NCI-H2029 (cell line): ENCODE measurements around the gene IGDCC3.

Source experiments
- DNase-seq: peaks from one replicate; lab custom pipeline; 2025; lab: John Stamatoyannopoulos, UW

Gene IGDCC3

DNA sequence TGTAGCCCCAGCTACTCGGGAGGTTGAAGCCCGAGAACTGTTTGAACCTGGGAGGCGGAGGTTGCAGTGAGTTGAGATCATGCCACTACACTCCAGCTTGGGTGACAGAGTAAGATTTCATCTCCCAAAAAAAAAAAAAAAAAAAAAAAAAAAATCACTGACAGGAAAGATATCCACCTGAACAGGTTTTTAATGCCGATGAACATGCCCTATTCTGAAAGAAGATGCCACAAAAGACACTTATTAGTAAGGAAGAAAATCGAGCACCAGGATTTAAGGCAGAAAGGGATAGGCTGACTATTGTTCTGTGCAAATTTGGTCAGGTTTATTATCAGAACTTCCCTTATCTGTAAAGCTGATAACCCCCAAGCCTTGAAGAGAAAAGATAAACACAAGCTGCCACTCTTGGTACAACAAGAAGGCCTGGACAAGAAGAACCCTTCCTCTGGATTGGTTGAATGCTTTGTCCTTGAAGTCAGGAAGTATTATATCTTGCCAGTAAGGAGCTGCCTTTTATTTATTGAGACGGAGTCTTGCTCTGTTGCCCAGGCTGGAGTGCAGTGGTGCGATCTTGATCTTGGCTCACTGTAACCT, 88.4 kb downstream of the IGDCC3 start:
- no peak for DNase-seq

DNA sequence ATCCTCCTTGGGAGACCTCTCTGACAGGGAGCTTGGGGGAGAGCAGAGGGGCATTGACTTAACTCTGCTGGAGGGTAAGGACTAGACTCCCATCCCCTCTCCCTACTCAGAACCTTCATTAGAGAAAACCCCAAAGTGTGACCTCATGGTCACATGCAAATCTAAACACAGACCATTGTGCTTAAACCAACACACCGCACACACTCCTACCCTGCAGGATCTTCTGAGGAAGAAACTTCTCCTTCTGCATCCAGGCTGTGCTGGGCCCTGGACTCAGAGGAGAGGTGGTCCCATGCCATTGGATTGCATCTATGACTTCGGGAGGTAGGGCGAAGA, 90.3 kb downstream of the IGDCC3 start:
- DNase-seq, result no peak

DNA sequence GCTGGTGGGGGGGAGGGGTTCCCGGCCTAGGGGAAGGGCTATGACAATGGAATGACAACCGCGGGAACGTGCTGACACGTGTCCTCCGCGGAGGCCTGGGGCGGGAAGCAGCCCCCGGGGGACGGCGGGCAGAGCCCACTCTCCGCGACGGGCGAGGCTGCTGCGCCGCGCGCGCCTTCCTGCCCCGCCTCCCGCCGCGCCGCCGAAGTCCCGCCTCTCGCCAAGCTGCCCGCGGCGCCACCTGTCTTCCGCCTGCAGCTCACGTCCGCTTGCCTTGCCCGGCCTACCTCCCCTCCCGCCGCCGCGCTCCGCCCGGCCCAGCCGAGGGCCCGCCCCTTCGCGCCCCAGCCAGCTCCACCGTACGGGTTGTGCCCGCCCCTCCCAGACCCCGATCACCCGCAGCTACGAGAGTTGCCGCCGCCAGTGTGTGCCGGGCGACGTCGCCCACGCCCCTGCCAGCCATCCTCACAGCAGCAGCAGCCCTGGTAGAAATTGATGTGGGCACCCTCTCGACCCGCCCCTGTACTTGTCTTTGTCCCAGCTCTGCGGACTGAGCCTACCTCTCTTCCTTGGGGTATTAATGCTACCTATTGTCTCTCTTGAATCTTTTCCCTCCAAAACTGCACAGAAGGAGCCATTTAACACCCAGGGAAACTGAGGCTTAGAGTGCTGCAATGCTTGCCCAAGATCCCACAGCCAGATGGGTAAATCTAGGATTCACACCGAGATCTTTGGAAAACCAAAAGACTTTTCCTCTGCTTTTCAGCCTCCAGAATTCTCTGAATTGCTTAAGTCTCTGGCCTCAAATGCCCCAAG, 90.9 kb downstream of the IGDCC3 start, which contains the start of gene PARP16:
Gene PARP16 (minus strand): TSS at position 180 of the 816 bp plus-strand sequence. CDS start 457 bp downstream, outside the sequence.
- peak; percentile 78 for DNase-seq

GRCh38 chr15:65286069-65286703, 91.6 kb downstream of the IGDCC3 start:
- DNase-seq, result no peak

GRCh38 chr15:65285291-65286068, 92.3 kb downstream of the IGDCC3 start:
- no peak for DNase-seq

GRCh38 chr15:65278480-65278879, 99.3 kb downstream of the IGDCC3 start:
- DNase-seq, result no peak
